Activated CD8-positive, alpha-beta memory T cell treated with anti-CD3 and anti-CD28 coated beads for 48 hours (primary cell): ENCODE data around the gene PFN3.
A peak's percentile ranks its signal among the peaks of the same experiment; 100 is the strongest.
"Not testable (repeated sequence)": the region's sequence is repeated elsewhere in the genome, so short reads cannot be mapped to it uniquely, and the experiment has no call there.

Source experiments
- DNase-seq, 3 experiments: peaks; one replicate each; pipeline ENCODE4 v3.0.0-alpha.2; 2020; ENCODE audit warnings: low read depth in 2 of 3, low spot score in 2 of 3

Gene PFN3

DNA sequence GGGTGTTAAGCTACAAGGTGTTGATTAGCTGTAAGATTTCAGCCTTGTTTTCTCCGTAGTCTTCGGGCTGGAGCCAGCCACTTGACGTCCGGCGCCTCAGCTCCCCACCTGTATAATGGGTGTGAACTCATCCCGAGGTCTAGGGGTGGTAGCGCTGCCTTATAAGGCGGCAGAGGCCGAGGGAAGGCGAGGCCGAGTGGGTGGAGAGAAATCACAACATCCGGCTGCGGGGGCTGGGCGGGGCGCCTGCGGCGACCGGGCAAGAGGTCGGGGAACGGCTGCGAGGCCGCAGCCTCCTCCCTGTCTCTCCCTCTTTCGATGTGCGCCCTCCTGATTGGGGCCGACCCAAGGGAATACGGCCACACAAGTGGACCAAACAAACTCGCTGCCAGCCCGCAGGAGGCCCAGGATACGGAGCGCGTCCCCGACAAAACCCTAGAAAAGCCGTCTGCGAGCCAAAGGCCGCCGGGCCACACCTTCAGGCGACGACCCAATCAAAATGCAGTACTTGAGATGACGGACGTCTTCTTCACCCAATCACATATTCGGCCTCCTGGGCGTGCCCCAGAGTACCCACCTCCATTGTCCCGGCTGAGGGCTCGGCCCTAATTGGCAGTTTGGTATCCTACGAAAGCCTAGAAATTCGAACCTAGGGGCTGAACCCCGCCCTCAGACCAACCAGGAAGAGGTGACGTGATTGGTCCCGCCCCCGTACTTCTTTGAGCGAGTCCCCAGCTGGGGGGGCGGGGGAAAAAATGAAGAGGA, 25.5 kb upstream of the PFN3 start:
- peak; percentile 96 to 98 (median 97) for DNase-seq

- no peak for DNase-seq
These were observed 24.8 kb upstream of the PFN3 start for GRCh38 chr5:177425196-177425800.

DNA sequence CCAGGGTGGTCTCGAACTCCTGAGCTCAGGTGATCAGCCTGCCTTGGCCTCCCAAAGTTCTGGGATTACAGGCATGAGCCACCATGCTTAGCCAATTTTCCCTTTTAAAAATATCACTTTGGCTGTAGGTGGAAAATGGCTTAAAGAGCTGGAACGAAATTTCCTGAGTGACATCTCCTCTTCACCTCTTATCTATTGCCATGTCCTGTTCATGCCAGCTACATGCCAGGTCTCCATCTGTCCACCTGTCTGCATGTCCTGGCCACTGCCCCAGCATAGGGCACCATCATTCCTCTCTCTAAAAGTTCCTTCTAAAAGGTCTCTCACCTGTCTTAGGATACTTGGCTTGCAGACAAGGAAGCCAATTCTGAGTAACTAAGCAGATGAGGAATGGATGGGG, 23.2 kb upstream of the PFN3 start:
- no peak for DNase-seq

DNA sequence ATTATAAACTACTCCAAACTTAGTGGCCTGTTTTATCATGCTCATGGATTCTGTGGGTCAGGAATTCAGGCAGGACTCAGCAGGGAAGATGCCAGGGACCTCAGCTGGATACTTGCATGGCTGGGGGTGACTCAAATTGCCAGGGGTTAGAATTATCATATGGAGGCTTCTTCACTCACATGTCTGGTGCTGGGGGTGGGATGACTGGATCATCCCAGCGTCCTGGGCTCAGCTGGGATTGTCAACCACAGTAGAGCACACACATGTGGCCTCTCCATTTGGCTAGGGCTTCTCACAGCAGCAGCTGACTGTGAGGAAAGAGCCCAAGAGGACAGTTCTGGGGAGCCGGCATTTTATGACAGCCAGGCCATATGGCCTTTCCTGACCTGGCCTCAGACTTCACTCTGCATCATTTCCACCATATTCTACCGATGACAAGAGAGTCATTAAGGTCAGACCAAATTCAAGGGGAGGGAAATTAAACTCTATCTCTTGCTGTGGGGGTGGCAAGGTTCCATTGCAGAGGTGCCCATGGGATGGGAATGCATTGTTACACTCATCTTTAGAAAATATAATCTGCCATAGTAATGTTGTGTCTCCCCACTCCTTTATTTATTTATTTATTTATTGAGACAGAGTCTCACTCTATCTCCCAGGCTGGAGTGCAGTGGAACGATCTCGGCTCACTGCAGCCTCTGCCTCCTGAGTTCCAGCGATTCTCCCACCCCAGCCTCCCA, 20.8 kb upstream of the PFN3 start:
- DNase-seq = no peak

- DNase-seq = not testable (repeated sequence)
These were observed 20.0 kb upstream of the PFN3 start for GRCh38 chr5:177420472-177420871.

DNA sequence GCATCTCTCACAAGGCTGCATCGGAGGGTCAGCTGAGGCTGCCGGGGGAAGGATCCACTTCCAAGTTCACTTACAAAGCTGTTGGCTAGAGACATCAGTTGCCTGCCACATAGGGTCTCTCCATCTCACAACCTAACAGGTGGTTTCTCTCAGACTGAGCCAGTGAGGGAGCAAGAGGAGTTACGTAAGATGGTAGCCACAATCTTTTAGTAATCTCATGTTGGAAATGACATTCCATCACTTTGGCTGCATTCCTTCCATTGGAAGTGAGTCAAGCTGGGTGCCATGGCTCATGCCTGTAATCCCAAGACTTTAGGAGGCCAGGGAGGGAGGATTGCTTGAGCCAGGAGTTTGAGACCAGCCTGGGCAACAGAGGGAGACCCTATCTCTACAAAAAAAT, 18.6 kb upstream of the PFN3 start:
- no peak for DNase-seq

GRCh38 chr5:177417081-177417480, 16.6 kb upstream of the PFN3 start:
- DNase-seq = not testable (repeated sequence)

DNA sequence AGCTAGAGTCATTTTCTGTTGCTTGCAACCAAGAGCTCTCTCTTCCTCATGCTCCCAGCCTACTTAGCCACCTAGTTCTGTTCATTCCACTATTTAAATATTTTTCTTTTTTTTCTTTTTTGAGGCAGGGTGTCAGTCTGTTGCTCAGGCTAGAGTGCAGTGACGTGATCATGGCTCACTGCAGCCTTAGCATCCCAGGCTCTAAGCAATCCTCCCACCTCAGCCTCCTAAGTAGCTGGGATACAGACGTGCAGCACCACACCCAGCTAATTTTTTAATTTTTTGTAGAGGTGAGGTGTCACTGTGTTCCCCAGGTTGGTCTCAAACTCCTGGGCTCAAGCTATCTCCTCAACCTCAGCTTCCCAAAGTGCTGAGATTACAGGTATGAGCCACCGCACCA, 14.0 kb upstream of the PFN3 start:
- no peak for DNase-seq

- no peak for DNase-seq
These were observed 12.3 kb upstream of the PFN3 start for GRCh38 chr5:177412603-177413233.

DNA sequence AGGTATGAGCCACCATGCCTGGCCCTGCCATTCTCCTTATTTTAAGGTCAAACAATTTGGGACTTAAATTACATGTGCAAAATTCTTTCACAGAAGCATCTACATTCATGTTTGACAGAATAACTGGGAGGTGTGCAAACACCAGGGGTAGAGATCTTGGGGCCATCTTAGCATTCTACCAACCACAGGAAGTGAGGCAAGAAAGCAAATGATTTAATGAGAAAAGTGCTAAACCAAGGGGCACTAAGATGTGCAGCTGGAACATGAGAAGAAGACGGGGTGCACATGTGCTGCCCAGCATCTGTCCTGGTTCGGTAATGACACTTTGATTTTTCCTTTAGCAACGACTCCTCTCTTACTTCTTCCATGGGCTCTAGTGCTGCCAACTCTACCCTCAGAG, 10.1 kb upstream of the PFN3 start:
- no peak for DNase-seq

DNA sequence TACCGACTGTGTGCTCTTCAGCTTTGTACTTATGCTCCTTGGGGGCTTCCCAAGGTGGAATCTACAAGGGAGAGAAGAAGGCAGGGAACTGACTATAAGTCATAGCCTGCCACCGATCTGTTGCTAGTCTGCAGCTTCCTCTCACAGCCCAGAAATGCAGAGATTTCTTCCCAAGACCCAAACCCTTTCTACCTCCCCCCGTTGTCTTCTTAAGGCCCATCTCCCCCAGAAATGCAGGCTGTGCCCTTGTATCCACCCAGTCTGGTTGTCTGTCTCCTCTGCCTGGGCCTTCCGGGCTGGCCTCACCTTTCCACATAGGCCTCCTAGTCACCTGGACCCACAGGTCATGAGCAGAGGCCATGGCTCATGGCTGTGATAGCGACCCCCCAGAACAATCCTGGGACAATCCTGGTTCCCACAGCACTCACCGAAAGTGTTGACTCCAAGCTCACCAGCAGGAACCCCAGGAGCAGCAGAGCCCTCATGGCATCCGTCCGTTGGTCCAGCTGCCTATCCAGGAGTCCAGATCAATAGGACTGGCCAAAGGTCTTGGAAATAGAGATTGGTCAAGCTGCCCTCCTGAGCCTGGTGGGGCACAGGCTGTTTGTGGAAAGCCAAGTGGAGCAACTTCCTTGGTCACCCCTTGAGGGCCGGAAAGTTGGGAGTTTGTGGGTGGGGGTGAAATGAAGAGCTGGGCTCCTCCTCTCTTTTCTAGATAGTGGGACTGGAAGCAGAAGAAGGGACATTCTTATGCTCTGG, 8.8 kb upstream of the PFN3 start, which contains the start of gene F12:
F12 (minus strand) TSS at position 522 of the 759 bp plus-strand sequence; CDS start at position 485, 37 bp downstream.
- DNase-seq = no peak

DNA sequence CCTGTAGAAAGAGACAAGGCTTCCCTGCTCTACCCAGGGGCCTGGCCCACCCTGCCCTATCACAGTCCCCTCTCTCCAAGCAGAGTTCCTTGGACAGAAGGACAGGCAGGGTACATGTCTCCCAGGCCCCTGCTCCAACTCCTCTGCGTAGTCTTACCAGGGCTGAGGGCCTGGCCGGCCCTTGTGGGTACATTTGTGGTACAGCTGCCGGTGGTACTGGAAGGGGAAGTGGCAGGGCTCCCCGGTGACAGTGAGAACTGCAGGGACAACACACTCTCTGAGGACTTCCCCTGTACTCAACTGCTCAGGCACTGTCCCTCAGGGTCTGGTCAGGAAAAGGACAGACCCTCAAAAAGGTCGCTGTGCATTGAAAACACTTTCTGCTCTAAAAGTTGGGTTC, 5.3 kb upstream of the PFN3 start:
- no peak for DNase-seq

- no peak for DNase-seq
These were observed 4.9 kb upstream of the PFN3 start for GRCh38 chr5:177405312-177405711.

GRCh38 chr5:177404641-177405179, 4.2 kb upstream of the PFN3 start:
- no peak for DNase-seq

- peak in 2 of 3 experiments; percentile 64 to 65 for DNase-seq
These were observed 3.6 kb upstream of the PFN3 start for GRCh38 chr5:177403792-177404640.

DNA sequence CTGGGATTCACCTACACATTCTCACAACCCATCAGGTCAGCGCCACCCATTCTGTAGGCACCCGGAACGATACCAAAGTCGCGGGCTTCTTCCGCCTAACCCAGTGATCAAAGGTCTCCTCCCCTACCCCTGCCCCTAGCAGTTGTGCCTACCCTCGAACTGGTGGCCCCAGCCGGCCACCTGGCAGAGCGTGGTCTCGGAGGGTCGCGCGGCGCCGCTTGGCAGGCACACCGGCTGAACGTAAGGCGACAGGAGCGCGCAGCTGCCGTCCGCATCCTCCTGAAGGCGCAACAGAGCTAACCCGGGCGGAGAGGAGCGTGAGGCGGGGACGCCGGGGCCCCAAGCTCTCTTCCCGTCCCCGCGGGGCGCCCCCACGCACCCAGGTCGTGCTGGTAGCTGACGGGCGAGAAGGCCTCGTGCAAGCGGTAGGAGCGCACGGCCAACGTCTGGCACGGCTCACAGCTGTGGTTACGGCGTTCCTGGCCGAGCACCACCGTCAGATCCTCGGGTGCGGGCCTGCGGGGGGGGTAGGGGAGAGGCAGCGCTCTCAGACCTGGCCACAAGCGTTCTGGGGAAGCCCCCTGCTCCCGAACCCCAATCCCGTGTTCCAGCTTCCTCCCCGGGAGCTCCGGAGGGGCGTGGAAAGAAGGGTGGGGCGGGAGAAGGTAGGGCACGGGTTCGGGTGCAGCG, 2.8 kb upstream of the PFN3 start:
- peak in 2 of 3 experiments; percentile 20 to 24 for DNase-seq

DNA sequence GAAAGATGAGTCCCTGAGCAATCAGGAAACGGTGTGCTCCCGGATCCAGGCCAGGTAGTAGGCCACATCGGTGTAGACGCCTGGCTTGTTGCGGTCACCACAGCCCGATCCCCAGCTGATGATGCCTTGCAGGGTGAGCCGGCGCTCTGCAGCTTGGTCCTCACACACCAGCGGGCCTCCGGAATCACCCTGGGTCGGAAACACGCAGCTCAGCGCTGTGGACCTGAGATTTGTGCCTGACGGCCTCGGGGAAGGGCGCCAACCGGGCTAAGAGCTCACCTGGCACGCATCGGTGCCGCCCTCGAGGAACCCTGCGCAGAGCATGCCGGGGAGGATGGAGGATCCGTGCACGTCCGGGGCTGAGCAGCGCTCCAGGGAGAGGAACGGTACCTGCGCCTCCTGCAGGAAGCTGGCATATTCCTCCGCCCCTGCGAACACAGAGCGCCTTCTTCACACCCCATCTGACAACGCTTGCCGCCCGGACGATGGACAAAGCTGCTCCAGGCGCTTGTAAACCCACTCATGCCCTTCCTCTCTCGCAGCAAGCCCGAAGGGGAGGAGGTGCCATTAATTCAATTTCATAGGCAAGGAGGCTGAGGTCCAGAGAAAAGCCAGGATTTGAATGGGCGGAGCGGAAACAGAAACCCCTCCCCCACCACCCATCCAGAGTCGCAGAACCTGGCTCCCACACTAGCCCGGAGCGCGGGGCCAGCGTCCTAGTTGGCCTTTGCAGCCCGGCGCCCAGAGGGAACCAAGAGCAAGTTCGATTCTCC, 2.0 kb upstream of the PFN3 start:
- DNase-seq = peak in 2 of 3 experiments; percentile 28 to 52

DNA sequence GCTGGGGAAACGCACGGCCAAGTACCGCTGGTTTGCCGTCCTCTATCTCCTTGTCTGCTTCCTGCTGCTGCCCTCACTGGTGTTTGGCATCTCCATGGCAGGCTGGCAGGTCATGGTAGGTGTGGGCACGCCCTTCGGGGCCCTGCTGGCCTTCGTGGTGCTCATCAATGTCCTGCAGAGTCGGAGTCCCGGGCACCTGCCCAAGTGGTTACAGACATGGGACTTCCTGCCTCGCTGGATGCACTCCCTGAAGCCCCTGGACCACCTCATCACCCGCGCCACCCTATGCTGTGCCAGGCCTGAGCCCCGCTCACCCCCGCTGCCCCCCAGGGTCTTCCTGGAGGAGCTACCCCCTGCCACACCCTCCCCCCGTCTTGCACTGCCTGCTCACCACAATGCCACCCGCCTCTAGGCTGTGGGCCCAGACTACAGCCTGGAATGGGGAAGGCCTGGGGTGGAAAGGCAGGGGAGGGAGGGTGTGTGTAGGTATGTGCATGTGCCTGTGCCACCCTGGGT, 2.5 kb downstream of the PFN3 start:
- DNase-seq = no peak
